HL-60 (cell line): ENCODE measurements around the gene CTNS.

Experiments used
- DNase-seq, 2 experiments: peaks; one replicate each; pipeline ENCODE4 v3.0.0-alpha.2; 2010 to 2020; ENCODE audit warnings: low read depth in 1 of 2, low spot score in 1 of 2
- H3K27ac ChIP-seq: fragments of 250-450 bp; sonication (Bioruptor Pico); replicated peaks from 2 replicates; pipeline ENCODE4 v1.5.1; 2020; ENCODE audit warnings: mild to moderate bottlenecking, moderate library complexity
- H3K27me3 ChIP-seq: fragments of 250-450 bp; sonication (Bioruptor Pico); 2 replicates; pipeline ENCODE4 v1.5.1; 2021; ENCODE audit warnings: mild to moderate bottlenecking, moderate library complexity; ENCODE audit not compliant: insufficient read depth, poor library complexity, severe bottlenecking
- H3K4me3 ChIP-seq: replicated peaks from 2 replicates; pipeline ENCODE4 v1.5.1; 2011; ENCODE audit warnings: mild to moderate bottlenecking, control low read depth, low read length; ENCODE audit not compliant: insufficient read depth
- GABPA ChIP-seq: IDR thresholded peaks from 2 replicates; pipeline ENCODE4 v1.6.1; 2012; ENCODE audit warnings: low read depth
- POLR2AphosphoS5 ChIP-seq: IDR thresholded peaks from 2 replicates; pipeline ENCODE4 v1.6.1; 2012; ENCODE audit warnings: low read depth
- SPI1 ChIP-seq: IDR thresholded peaks from 2 replicates; pipeline ENCODE4 v1.6.1; 2012; ENCODE audit warnings: low read depth, mild to moderate bottlenecking, borderline replicate concordance
- TF ChIP-seq, protein P1 (sequence below): IDR thresholded peaks from one replicate; pipeline ENCODE4 v1.5.1; 2011; ENCODE audit warnings: low read length, control low read depth, inconsistent platforms; ENCODE audit not compliant: insufficient read depth
- TF ChIP-seq, protein P2 (sequence below): IDR thresholded peaks from 2 replicates; pipeline ENCODE4 v1.6.1; 2012; ENCODE audit warnings: low read depth; ENCODE audit not compliant: insufficient replicate concordance

CTNS gene

DNA sequence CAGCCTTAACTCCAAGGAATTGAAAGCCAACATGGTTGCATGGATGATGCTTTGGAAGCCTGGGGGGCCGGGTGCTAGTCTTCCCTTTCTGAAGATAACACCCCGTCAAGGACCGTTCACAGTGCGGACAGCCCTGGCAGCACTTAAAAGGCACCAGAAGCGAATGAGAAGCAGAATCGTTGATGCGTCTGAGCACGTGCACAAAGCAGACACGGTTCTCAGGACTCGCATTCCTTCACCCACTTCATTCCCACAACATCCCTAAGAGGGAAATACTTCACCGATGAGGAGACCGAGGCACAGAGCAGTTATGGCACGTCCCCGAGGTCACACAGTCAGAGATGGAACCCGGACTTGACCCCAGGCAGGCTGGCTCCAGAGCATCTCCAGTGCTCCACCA lies 41.6 kb upstream of the CTNS start:
- Histone ChIP-seq H3K27me3 (no peaks in the 10 kb centered on the region), H3K4me3 (no peak overlapping the region), H3K27ac (no peak overlapping the region)
- TF ChIP-seq SPI1 (no peak), POLR2AphosphoS5 (no peak), GABPA (no peak)
- TF ChIP-seq, protein P1, sequence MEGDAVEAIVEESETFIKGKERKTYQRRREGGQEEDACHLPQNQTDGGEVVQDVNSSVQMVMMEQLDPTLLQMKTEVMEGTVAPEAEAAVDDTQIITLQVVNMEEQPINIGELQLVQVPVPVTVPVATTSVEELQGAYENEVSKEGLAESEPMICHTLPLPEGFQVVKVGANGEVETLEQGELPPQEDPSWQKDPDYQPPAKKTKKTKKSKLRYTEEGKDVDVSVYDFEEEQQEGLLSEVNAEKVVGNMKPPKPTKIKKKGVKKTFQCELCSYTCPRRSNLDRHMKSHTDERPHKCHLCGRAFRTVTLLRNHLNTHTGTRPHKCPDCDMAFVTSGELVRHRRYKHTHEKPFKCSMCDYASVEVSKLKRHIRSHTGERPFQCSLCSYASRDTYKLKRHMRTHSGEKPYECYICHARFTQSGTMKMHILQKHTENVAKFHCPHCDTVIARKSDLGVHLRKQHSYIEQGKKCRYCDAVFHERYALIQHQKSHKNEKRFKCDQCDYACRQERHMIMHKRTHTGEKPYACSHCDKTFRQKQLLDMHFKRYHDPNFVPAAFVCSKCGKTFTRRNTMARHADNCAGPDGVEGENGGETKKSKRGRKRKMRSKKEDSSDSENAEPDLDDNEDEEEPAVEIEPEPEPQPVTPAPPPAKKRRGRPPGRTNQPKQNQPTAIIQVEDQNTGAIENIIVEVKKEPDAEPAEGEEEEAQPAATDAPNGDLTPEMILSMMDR = no peak
- TF ChIP-seq, protein P2, sequence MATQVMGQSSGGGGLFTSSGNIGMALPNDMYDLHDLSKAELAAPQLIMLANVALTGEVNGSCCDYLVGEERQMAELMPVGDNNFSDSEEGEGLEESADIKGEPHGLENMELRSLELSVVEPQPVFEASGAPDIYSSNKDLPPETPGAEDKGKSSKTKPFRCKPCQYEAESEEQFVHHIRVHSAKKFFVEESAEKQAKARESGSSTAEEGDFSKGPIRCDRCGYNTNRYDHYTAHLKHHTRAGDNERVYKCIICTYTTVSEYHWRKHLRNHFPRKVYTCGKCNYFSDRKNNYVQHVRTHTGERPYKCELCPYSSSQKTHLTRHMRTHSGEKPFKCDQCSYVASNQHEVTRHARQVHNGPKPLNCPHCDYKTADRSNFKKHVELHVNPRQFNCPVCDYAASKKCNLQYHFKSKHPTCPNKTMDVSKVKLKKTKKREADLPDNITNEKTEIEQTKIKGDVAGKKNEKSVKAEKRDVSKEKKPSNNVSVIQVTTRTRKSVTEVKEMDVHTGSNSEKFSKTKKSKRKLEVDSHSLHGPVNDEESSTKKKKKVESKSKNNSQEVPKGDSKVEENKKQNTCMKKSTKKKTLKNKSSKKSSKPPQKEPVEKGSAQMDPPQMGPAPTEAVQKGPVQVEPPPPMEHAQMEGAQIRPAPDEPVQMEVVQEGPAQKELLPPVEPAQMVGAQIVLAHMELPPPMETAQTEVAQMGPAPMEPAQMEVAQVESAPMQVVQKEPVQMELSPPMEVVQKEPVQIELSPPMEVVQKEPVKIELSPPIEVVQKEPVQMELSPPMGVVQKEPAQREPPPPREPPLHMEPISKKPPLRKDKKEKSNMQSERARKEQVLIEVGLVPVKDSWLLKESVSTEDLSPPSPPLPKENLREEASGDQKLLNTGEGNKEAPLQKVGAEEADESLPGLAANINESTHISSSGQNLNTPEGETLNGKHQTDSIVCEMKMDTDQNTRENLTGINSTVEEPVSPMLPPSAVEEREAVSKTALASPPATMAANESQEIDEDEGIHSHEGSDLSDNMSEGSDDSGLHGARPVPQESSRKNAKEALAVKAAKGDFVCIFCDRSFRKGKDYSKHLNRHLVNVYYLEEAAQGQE = no peak
- no peak for DNase-seq

DNA sequence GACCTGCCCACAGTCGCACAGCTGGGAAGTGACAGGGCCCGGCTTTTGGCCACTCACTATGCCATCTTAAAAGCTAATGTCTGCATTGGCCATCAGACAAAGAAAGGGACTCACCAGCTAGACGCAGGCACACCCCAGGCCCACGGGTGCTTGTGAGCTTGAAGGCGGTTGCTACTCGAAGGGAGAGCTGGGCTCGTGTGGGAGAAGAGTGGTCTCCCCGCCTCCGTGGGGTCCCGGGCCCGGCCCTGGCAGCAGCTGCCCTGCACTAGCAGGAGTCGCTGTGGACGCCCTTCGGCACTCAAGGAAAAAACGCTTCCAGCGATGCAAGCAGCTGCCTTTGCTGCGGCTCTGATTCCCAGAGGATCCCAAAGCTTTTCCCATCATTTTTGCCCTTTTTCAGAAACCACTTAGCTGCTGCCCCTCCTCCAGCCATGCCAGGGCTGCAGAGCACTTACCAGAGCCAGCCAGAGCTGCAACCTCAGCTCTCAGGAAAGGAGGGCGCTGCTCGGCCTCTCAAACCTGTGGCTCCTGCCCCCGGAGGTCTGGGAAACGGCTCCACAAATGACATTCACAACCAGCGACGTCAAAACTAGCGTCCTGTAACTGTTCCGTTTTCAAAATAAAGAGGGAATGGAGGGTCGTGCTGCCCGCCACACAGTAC lies 39.6 kb upstream of the CTNS start:
- no peak overlapping the region for H3K4me3 ChIP-seq
- H3K27ac ChIP-seq = no peak overlapping the region
- H3K27me3 ChIP-seq = no peaks in the 10 kb centered on the region
- TF ChIP-seq SPI1 = no peak
- TF ChIP-seq, protein P1 = no peak
- DNase-seq = no peak

DNA sequence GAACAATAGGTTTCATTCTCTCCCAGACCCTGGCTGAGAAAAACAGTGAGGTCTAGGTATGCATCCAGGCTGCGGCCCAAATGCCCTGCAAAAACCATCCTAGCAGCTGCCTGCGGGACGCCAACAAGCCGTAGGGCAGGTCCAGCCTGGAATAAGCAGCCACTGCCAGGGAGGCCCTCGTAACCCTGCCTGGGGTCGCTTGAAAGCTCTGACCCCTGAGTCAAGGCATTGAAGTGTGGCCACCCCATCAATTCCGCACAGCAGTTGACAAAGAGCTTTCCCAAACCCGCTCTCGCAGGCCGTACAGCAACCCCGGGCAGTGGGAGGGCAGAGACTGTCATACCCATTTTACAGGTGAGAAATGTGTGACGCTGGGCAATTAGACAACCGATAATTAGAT lies 38.5 kb upstream of the CTNS start:
- TF ChIP-seq GABPA = no peak
- Histone ChIP-seq H3K27me3 (no peaks in the 10 kb centered on the region), H3K27ac (no peak overlapping the region), H3K4me3 (no peak overlapping the region)
- no peak for DNase-seq

DNA sequence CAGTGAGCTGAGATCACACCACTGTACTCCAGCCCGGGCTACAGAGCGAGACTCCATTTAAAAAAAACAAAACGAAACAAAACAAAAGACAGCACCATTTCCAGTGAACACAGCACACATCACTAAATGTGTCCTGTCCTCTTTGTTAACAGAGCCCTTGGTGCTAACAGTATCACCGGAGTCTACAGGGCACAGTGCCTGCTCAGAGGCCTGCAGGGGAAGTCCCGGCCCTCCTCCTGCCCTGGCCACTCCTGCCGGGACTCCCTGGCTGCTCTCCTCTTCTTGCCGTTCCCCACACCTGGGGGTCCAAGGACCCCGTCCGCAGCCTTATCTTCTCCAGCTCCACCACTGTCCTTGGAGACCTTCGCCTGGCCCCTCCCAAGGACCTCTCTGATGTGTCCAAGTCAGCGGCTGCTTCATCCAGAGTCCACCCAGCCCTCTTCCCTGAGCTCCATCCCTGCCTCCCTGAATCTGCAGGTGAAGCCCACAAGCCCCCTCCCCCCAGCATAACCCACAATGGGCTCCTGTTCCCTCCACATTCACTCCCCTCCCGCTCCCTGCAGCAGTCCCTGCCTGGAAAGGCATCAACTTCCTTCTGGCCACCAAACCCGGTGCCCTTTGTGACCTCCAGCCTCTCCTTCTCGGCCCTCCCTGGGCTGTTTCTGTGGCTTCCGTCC lies 35.9 kb upstream of the CTNS start:
- no peak for TF ChIP-seq POLR2AphosphoS5
- no peak overlapping the region for H3K4me3 ChIP-seq

DNA sequence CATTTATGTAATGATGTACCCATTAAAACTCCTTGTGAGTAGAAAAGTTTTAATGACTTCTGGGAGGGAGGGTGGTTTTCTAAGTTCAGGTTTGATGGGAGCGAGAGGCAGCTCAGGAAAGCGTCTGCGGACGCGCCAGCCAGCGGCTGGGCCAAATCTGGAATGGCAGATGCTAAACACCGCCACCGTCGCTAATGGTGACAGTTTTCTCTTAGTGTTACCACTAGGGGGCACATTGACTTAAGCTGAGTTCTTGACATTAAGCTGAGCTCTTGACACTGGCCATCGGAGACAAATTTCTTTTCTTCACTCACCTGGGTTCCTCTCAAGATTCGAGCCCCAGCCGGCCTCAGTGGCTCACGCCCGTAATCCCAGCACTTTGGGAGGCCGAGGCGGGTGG lies 34.1 kb upstream of the CTNS start:
- Histone ChIP-seq H3K27ac (no peak overlapping the region), H3K4me3 (no peak overlapping the region), H3K27me3 (no peaks in the 10 kb centered on the region)
- TF ChIP-seq SPI1 = no peak
- TF ChIP-seq, protein P1 = peak; percentile 25
- peak; percentile 11 to 24 for DNase-seq

More for the DNA sequence above, 35.9 kb upstream of the CTNS start:
- H3K27me3 ChIP-seq = no peaks in the 10 kb centered on the region
- no peak for DNase-seq
- no peak overlapping the region for H3K27ac ChIP-seq
